GM18507 (cell line): ENCODE data around the gene SNRPD3.
"Not testable (repeated sequence)": the region's sequence is repeated elsewhere in the genome, so short reads cannot be mapped to it uniquely, and the experiment has no call there.

Experiments used
- DNase-seq: peaks from one replicate; pipeline ENCODE4 v3.0.0; 2011; ENCODE audit warnings: low read depth; ENCODE audit not compliant: insufficient read length; ENCODE audit errors: extremely low spot score
- FAIRE-seq: peaks from 2 replicates; lab custom pipeline; 2011; peaks lifted over from hg19 to GRCh38; lab: Jason Lieb, UNC

Gene SNRPD3

DNA sequence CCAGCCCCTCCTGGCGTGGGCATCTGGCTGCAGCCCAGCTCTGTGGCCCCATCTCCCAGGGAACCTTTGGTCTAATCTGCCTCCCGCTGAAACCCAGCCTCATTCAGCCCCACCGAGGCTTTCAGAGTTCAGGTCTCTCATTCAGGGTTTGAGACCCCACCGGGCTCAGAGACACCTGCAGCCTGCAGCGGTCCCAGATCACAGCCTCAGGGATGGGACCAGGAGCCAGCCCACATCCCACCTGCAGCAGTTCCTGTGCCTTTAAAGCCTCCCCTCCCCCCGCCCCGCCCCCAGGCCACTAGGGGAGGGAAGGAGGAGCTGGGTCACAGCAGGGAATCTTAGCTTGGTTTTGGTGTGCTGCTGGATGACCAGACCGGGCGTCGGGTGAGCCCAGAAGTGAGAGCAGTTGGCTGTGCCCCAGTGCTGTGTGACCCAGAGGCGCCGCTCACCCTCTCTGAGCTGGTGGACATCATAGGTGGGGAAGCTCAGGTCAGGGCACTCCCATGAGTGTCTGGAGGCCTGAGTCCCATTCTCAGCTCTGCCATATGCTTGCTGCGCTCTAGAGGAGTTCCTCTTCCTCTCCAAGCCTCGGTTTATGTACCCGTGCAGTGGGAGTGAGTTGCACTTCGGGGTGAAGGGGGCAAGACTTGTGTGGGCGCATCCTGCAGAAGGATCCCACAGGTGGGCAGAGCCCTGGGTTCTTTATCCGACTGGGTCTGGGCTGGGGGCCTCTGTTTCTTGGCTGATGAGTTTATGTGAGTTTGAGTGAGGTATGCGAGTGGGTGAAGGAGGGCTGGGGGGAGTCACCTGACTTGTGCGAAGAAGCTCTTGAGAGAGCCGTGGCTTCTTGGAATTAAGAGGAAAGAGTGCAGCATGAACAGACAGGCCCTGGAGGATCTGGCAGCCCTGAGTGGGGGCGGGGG, 47.3 kb downstream of the SNRPD3 start, which contains the start of gene GGT1:
TSS of gene GGT1 (plus strand) at position 347 of the 923 bp plus-strand sequence. CDS start 7,889 bp downstream, outside the sequence.
- DNase-seq, FAIRE-seq: not testable (repeated sequence)

DNA sequence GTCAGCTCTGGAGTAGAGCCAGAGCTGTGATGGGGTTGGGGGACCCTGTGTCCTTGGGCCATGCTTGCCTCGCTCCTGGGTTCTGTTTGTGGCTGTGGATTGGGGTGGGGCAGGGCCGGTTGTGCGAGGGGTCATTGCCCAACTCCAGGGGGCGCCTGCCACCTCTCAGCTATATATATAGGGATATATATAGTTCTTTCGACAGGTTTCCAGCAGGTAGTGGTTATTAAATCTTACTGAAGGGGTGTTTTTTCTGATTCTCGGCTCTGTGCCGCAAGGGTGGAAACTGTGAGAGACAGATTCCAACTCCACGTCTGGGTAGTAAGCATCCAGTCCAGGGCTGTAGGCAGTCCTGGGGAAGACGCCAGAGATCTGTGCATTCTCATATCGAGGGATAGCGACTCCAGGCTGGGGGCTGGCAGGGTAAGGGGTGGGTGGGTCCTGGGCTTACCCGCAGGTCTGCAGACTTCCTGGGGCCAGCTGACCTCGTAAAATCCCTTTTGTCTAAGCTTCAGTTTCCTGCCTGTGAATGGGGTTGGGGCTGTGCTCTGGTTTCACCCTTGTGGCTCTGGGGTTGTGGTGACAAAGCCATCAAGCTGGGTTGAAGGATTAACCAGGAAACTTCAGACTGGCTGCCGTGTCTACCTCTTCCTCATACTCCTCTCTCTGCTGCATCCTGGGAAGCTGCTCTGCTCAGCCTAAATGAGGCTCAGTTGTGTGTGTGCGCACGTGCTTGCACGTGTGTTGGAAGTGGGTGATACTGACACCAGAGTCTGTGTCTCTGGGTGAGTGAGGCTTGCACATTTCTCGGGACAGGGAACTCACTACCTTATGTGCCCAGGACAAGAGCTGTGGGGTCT, 48.2 kb downstream of the SNRPD3 start:
- not testable (repeated sequence) for DNase-seq
- FAIRE-seq = peak; percentile 86

DNA sequence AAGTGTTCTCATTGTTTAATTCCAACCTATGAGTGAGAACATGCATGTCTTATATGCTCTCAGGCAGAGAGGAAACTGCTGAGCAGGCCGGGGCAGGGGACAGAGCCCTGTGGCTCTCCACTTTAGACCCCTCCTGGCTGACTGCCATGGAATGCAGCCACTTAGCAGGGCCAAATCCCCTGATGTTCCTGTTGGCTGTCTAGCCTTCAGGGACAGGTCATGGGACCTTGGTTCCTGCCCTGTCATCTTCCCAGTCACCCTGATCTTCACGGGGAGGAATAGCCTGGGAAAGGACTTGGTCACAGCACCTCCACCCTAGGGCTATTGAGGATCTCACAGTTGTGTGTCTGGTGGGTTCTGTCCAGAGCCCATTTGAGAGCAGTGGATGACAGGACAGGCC, 50.5 kb downstream of the SNRPD3 start:
- DNase-seq, FAIRE-seq: not testable (repeated sequence)

DNA sequence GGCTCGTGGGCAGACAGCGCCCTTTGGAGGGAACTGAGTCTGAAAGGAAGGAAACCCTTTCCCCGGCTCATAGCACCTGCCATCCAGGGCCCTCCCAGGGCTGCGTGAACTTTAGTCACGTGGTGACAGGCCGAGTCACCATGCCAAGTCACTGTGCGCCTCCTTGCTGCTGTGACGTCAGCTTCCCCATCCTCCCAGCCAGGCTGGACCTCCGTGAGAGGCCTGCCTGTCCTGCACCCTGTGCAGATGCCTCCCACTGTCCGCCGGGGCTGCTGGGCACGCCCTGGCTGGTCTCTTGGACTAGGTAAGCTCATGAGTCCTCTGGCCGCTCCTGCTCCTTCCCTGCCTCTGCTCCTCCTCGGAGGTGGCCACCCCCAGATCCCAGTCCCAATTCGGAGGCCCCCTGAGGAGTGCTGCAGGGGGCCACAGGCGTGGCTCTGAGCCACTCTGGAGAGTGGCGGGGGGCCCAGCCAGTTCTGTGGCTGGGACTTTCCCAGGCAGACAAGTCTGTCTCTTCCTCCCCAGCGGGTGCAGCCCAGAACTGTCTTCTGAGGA, 51.7 kb downstream of the SNRPD3 start:
- not testable (repeated sequence) for DNase-seq
- peak; percentile 65 for FAIRE-seq

DNA sequence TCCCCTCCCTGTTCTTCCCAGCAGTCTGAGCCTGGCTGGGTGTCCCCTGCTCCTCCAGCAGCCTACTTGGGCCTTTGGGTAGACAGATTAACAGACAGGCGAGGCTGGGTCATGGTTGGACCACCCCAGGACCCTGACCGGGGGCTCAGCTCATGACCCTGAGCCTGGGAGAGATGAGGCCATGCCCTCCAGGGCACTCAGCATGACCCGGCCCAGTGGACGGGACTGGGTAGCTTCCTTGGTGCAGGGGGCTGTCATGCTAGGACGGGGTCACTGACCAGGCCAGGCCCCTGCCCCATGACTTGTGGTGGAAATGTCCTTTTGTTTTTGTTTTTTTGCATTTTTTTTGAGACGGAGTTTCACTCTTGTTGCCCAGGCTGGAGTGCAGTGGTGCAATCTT, 52.5 kb downstream of the SNRPD3 start:
- not testable (repeated sequence) for FAIRE-seq, DNase-seq

DNA sequence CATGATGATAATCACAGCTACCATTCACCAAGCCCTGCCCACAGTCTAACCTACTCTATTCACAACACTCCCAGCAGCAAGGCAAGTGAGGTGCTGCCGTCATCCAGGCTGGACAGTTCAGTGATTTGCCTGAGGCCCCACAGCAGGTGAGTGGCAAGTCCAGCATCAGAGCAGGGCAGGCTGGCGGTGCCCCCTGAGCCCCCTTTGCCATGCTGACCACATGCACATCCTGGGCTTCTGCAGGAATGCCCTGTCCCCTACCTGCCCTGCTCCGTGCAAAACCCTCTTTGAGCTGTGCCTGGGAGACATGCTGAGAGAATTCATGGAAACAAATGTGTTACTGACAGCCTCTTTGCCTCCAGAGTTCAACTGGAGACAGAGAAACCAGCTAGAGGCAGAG, 54.1 kb downstream of the SNRPD3 start:
- FAIRE-seq, DNase-seq: not testable (repeated sequence)

DNA sequence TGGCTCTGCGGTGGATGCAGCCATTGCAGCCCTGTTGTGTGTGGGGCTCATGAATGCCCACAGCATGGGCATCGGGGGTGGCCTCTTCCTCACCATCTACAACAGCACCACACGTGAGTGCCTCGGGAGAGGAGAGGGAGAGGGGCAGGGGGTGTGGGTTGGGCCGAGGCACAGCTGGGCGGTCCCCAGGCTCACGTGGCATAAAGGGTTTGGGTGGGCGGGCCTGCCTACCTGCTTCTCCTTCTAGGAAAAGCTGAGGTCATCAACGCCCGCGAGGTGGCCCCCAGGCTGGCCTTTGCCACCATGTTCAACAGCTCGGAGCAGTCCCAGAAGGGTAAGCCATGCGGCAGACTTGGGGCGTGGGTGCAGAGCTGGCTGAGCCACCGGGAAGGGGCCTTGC, 59.0 kb downstream of the SNRPD3 start:
- not testable (repeated sequence) for DNase-seq, FAIRE-seq

DNA sequence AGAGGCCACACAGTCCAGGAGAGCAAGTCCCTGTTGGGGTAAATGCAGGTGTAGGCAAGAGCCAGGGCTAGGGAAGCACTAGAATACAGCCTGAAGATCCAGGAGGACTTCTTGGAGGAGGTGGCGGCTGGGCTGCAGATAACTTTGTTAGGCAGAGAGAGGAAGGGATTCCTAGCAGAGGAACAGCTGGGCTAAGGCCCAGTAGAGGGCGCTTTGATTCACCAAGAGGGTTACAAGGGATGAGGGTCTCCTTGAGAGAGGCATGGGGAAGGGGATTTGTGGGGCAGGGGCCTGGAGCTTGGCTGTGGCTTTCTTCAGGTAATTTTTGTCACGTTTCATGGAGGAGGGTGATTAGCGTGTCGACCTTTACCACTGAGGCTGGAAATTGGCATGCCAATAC, 65.4 kb downstream of the SNRPD3 start:
- not testable (repeated sequence) for FAIRE-seq, DNase-seq

DNA sequence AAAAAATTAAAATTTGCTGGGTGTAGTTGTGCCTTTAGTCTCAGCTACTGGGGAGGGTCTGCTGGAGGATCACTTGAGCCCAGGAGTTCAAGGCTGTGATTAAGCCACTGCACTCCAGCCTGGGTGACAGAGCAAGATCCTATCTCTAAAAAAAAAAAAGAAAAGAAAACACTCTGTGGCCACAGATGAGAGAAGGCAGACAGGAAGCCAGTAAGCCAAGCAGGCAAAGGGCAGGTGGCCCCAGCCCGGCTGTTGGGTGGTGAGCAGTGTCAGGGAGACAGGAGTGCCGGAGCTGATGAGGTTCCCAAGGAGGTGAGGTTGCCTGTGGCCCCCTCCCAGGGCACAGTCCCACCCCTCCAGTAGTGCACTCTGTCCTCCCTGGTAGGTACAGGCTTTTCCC, 66.8 kb downstream of the SNRPD3 start:
- not testable (repeated sequence) for FAIRE-seq

More for the DNA sequence above, 66.8 kb downstream of the SNRPD3 start:
- not testable (repeated sequence) for DNase-seq
